Neural cell (in vitro differentiated cells): Measurements from ENCODE around the gene NF1. TPM values are rescaled to one million over a fixed set of nuclear protein-coding genes. Genes with fewer than 3 reads are reported as not detected.
"Not testable (repeated sequence)": the region's sequence is repeated elsewhere in the genome, so short reads cannot be mapped to it uniquely, and the experiment has no call there.

Experiments used
- H2AFZ ChIP-seq: fragments of 200-600, 300-800 bp; sonication (generic), shearing (Covaris generic); 2 replicates; pipeline ENCODE4 v1.6.0; 2014; ENCODE audit warnings: low read depth, mild to moderate bottlenecking, antibody characterized with exemption, low read length, moderate library complexity
- H3F3A ChIP-seq: fragments of 200-600 bp; shearing (Covaris generic); 2 replicates; pipeline ENCODE4 v1.6.1; 2016; ENCODE audit warnings: mild to moderate bottlenecking, moderate library complexity, mixed read lengths, antibody characterized with exemption, low read length; ENCODE audit not compliant: insufficient read depth, poor library complexity, severe bottlenecking
- H3K27ac ChIP-seq: fragments of 200-600, 300-800 bp; sonication (generic), shearing (Covaris generic); 2 replicates; pipeline ENCODE4 v1.5.1; 2014; ENCODE audit warnings: mild to moderate bottlenecking, low read length, moderate library complexity
- H3K27me3 ChIP-seq: fragments of 300-800, 200-600 bp; sonication (generic), shearing (Covaris generic); 2 replicates; pipeline ENCODE4 v1.6.0; 2014; ENCODE audit warnings: mild to moderate bottlenecking, low read depth, low read length, moderate library complexity; ENCODE audit not compliant: insufficient read depth
- H3K36me3 ChIP-seq: fragments of 300-800, 200-600 bp; sonication (generic), shearing (Covaris generic); 2 replicates; pipeline ENCODE4 v1.5.1; 2014; ENCODE audit warnings: mild to moderate bottlenecking, antibody characterized with exemption, low read length, moderate library complexity; ENCODE audit not compliant: insufficient read depth
- H3K4me2 ChIP-seq: fragments of 300-800, 200-600 bp; sonication (generic), shearing (Covaris generic); 2 replicates; pipeline ENCODE4 v1.6.0; 2014; ENCODE audit warnings: mild to moderate bottlenecking, low read length
- H3K4me3 ChIP-seq: fragments of 300-800, 200-600 bp; sonication (generic), shearing (Covaris generic); 2 replicates; pipeline ENCODE4 v1.5.1; 2014; ENCODE audit warnings: mild to moderate bottlenecking, low read length, moderate library complexity
- H3K79me2 ChIP-seq: fragments of 200-600 bp; shearing (Covaris generic); replicated peaks from 2 replicates; pipeline ENCODE4 v1.6.0; 2014; ENCODE audit warnings: mild to moderate bottlenecking, low read length, moderate library complexity; ENCODE audit not compliant: insufficient read depth
- H3K9ac ChIP-seq: fragments of 300-800, 200-600 bp; sonication (generic), shearing (Covaris generic); 2 replicates; pipeline ENCODE4 v1.6.1; 2016; ENCODE audit warnings: mild to moderate bottlenecking, low read length, mixed read lengths
- H3K9me2 ChIP-seq: fragments of 200-600 bp; shearing (Covaris generic); 2 replicates; pipeline ENCODE4 v1.6.1; 2016; ENCODE audit warnings: mild to moderate bottlenecking, low read length, mixed read lengths; ENCODE audit not compliant: insufficient read depth
- H3K9me3 ChIP-seq: fragments of 200-600, 300-800 bp; sonication (generic), shearing (Covaris generic); 2 replicates; pipeline ENCODE4 v1.6.1; 2016; ENCODE audit warnings: mild to moderate bottlenecking, mixed run types, low read length, moderate library complexity, mixed read lengths
- H4K20me1 ChIP-seq: fragments of 200-600 bp; shearing (Covaris generic); 2 replicates; pipeline ENCODE4 v1.6.1; 2016; ENCODE audit warnings: mild to moderate bottlenecking, mixed run types; ENCODE audit not compliant: insufficient read depth
- CTCF ChIP-seq: fragments of 450-650 bp; IDR thresholded peaks from 2 replicates; pipeline ENCODE4 v1.5.1; 2014; ENCODE audit warnings: antibody characterized with exemption, mild to moderate bottlenecking, moderate library complexity; ENCODE audit not compliant: poor library complexity, severe bottlenecking
- EP300 ChIP-seq: fragments of 450-650 bp; conservative IDR thresholded peaks from 2 replicates; pipeline ENCODE4 v1.6.1; 2014; ENCODE audit warnings: antibody characterized with exemption, mild to moderate bottlenecking, moderate library complexity; ENCODE audit not compliant: poor library complexity, severe bottlenecking
- EZH2 ChIP-seq: fragments of 200-600, 300-800 bp; shearing (Covaris generic), sonication (generic); IDR thresholded peaks from 2 replicates; pipeline ENCODE4 v1.6.1; 2014; ENCODE audit warnings: antibody characterized with exemption, low read length, borderline replicate concordance, mild to moderate bottlenecking; ENCODE audit not compliant: insufficient read depth, poor library complexity, severe bottlenecking
- MXI1 ChIP-seq: fragments of 450-650 bp; conservative IDR thresholded peaks from 2 replicates; pipeline ENCODE4 v1.6.1; 2014; ENCODE audit warnings: antibody characterized with exemption, mild to moderate bottlenecking; ENCODE audit not compliant: poor library complexity, severe bottlenecking
- POLR2AphosphoS5 ChIP-seq: IDR thresholded peaks from 2 replicates; pipeline ENCODE4 v1.6.1; 2012
- RAD21 ChIP-seq: fragments of 450-650 bp; conservative IDR thresholded peaks from 2 replicates; pipeline ENCODE4 v1.6.1; 2014; ENCODE audit warnings: antibody characterized with exemption, mild to moderate bottlenecking, moderate library complexity
- REST ChIP-seq: IDR thresholded peaks from 2 replicates; pipeline ENCODE4 v1.6.1; 2012; ENCODE audit warnings: borderline replicate concordance
- SMC3 ChIP-seq: fragments of 450-650 bp; conservative IDR thresholded peaks from 2 replicates; pipeline ENCODE4 v1.6.1; 2014; ENCODE audit warnings: antibody characterized with exemption, mild to moderate bottlenecking, moderate library complexity; ENCODE audit not compliant: poor library complexity
- TAF1 ChIP-seq: IDR thresholded peaks from 2 replicates; pipeline ENCODE4 v1.6.1; 2012; ENCODE audit warnings: low read depth
- polyA plus RNA-seq: library from polyadenylated mRNA; depleted of rRNA; stranded (reverse); fragments of >200 nt; gene quantifications from 2 replicates; pipeline ENCODE4 v1.2.3, GENCODE V29; 2014

NF1 gene
- polyA plus RNA-seq, 1 donor from 2014 or later = 22.4 TPM

GRCh38 chr17:31155208-31155810 lies 60.5 kb downstream of the NF1 start:
- Histone ChIP-seq H3K4me3 (no peak overlapping the region), H3K9me2 (no peaks in the 10 kb centered on the region), H3K9me3 (no peaks in the 10 kb centered on the region), H3K27ac (no peak overlapping the region), H3K9ac (no peak overlapping the region), H3K36me3 (no peaks in the 10 kb centered on the region), H3K79me2 (no peaks in the 10 kb centered on the region), H4K20me1 (no peaks in the 10 kb centered on the region), H3K4me2 (no peak overlapping the region), H2AFZ (no peak overlapping the region), H3K27me3 (no peaks in the 10 kb centered on the region), H3F3A (no peaks in the 10 kb centered on the region)
- no peak for TF ChIP-seq TAF1
- no peak for TF ChIP-seq REST
- TF ChIP-seq POLR2AphosphoS5 = no peak
- no peak for TF ChIP-seq CTCF
- no peak for TF ChIP-seq RAD21
- no peak for TF ChIP-seq MXI1
- no peak for TF ChIP-seq EZH2
- TF ChIP-seq SMC3 = no peak
- no peak for TF ChIP-seq EP300

- H3F3A ChIP-seq = no peaks in the 10 kb centered on the region
- no peaks in the 10 kb centered on the region for H3K9me2 ChIP-seq
- H3K4me3 ChIP-seq = no peak overlapping the region
- H3K79me2 ChIP-seq = no peaks in the 10 kb centered on the region
- no peak overlapping the region for H3K4me2 ChIP-seq
- H2AFZ ChIP-seq = no peak overlapping the region
- no peaks in the 10 kb centered on the region for H3K9me3 ChIP-seq
- no peak overlapping the region for H3K9ac ChIP-seq
- TF ChIP-seq EP300 (no peak), TAF1 (no peak), RAD21 (no peak), REST (no peak), SMC3 (no peak), CTCF (no peak), POLR2AphosphoS5 (no peak), MXI1 (no peak), EZH2 (no peak)
- no peak overlapping the region for H3K27ac ChIP-seq
- H4K20me1 ChIP-seq = no peaks in the 10 kb centered on the region
- no peaks in the 10 kb centered on the region for H3K27me3 ChIP-seq
- H3K36me3 ChIP-seq = no peaks in the 10 kb centered on the region
Observed at GRCh38 chr17:31156326-31156725, 61.5 kb downstream of the NF1 start.

- H3K4me3 ChIP-seq, H3K4me2 ChIP-seq, H3K27me3 ChIP-seq, H3K36me3 ChIP-seq, H3K9me2 ChIP-seq, H4K20me1 ChIP-seq, H3K9me3 ChIP-seq, H3K27ac ChIP-seq, H3K9ac ChIP-seq, H3K79me2 ChIP-seq, H2AFZ ChIP-seq, H3F3A ChIP-seq: not testable (repeated sequence)
Observed at GRCh38 chr17:31156864-31157263, 62.1 kb downstream of the NF1 start.
